Measurements from ENCODE around the gene FXYD2. TPM values are rescaled to one million over a fixed set of nuclear protein-coding genes. Genes with fewer than 3 reads are reported as not detected.
A peak's percentile ranks its signal among the peaks of the same experiment; 100 is the strongest.

FXYD2 gene
- total RNA-seq, 4 donors from 2014 or later, result 1.2 TPM; not detected in 3

DNA sequence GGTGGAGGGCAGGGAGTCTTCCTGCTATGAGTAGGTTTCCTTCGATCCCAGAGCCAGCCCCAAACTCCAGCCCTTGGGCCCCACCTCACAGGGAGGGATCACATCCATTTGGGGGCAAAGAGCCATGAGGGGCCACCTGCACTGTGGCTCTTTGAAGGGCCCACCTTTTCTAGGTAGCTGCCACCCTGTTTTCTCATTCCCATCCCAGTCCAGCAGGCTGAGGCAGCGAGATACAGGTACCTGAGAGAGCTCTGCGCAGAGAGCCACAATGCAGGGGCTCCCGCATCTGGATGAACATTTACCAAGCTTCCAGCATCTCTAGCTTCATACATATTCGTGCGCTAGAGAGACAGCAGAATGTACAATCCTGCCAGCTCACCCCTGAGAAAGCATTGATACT is 35.6 kb upstream of the FXYD2 start:
- DNase-seq (ENCODE audit: low spot score in 2 of 2), result peak in 1 of 2 donors; percentile 70
- intact Hi-C loops (cut with DNase I; ENCODE audit: low total_unique reads), result no loop called here
- WGBS, 2 donors, result 81 to 89% methylated on average over 6 of the region's 6 CpGs
- TF ChIP-seq POLR2A (IDR thresholded peaks at IDR 0.05), result no peak
- TF ChIP-seq, protein P1, sequence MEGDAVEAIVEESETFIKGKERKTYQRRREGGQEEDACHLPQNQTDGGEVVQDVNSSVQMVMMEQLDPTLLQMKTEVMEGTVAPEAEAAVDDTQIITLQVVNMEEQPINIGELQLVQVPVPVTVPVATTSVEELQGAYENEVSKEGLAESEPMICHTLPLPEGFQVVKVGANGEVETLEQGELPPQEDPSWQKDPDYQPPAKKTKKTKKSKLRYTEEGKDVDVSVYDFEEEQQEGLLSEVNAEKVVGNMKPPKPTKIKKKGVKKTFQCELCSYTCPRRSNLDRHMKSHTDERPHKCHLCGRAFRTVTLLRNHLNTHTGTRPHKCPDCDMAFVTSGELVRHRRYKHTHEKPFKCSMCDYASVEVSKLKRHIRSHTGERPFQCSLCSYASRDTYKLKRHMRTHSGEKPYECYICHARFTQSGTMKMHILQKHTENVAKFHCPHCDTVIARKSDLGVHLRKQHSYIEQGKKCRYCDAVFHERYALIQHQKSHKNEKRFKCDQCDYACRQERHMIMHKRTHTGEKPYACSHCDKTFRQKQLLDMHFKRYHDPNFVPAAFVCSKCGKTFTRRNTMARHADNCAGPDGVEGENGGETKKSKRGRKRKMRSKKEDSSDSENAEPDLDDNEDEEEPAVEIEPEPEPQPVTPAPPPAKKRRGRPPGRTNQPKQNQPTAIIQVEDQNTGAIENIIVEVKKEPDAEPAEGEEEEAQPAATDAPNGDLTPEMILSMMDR (IDR thresholded peaks at IDR 0.05), result no peak
- no peak overlapping the region for H3K4me3 ChIP-seq (ENCODE audit: low read depth, poor library complexity, severe bottlenecking)

DNA sequence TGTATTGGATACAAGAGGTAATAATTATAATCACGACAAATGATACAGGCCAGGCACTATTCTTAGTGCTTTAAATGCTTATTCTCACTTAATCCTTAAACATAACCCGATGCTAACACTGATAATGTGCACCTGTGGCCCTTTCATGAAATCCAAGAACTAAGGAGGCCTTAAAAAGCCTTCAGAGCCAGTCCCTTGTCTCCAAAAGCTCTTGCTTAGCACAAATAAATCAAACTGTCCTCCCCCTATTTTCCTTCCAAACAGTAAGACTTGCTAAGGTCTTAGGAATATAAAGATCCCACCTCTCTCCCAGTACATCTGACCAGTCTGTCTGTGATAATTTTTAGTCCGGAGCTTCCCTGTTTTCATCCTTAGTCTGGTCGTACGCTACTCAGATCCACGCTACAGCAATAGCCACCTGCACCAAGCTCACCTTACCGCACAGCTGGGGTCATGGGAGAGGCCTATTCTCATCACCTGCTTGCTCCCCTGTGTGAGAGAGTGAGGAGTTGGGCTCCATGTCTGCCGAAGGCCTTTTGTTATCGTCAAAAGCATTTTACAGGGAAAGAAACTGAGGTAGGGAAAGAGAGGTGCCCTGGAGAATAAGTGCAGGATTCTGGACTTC is 35.1 kb upstream of the FXYD2 start:
- no peak overlapping the region for H3K4me3 ChIP-seq (ENCODE audit: low read depth, poor library complexity, severe bottlenecking)
- intact Hi-C loops (cut with DNase I; ENCODE audit: low total_unique reads), result no loop called here
- TF ChIP-seq, protein P1 (IDR thresholded peaks at IDR 0.05), result no peak
- TF ChIP-seq POLR2A (IDR thresholded peaks at IDR 0.05), result no peak
- DNase-seq (ENCODE audit: low spot score in 2 of 2), result no peak
- WGBS, 2 donors, result 83 to 84% methylated on average over 9 of the region's 9 CpGs

DNA sequence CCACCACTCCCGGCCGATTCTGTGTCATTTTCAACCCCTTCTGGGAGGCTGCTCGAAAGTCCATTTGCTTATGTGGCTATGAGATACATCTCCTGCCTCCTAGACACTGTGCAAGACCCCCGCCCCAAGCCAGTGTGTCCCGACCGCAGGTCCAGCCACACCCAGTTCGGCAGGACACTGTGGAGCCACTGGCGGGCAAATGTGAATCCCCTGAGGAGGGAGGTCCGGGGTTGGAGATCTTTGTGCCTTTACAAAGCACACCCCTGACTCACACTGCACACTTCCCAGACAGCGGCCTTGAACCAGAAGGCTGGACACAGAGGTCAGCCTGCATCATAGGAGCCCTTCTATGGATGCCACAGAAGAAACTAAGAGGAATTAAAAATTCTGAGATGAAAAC is 34.5 kb upstream of the FXYD2 start:
- intact Hi-C loops (cut with DNase I; ENCODE audit: low total_unique reads), result no loop called here
- peak in 1 of 2 donors; percentile 56 for DNase-seq (ENCODE audit: low spot score in 2 of 2)
- TF ChIP-seq, protein P1 (IDR thresholded peaks at IDR 0.05), result no peak
- no peak for TF ChIP-seq POLR2A (IDR thresholded peaks at IDR 0.05)
- H3K4me3 ChIP-seq (ENCODE audit: low read depth, poor library complexity, severe bottlenecking), result no peak overlapping the region
- WGBS, 2 donors, result 82 to 91% methylated on average over 9 to 10 of the region's 10 CpGs

DNA sequence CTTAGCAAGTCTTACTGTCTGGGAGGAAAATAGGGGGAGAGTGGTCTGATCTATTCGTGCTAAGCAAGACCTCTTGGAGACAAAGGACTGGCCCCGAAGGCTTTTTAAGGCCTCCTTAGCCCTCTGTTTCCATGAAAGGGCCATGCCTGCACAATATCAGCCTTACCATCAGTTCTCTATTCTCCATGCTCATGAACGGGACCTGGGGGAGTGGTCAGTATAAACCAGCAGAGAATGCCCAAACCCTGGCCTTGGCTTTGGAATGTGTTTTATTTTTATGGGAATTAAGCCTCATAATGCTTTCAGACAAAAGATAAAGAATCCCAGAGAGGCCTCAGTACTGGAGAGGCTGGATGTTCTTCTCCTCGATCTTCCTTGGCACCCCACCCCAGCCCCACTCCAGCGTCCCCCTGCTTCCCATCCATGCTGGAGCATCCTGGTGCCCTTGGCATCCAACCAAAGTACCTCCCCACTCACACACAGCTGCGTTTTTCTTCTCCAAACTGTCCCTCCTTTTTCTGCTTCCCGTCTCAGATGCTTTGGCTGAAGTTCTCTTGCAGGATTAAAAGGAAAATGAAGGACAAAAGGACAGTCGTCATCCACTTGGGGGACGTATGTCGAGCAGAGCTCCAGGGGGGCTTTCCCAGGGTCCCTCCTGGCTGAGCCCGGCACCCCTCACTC is 33.3 kb upstream of the FXYD2 start:
- intact Hi-C loops (cut with DNase I; ENCODE audit: low total_unique reads), result no loop called here
- WGBS, 2 donors, result 73 to 75% methylated on average over 11 of the region's 11 CpGs
- peak in 1 of 2 donors; percentile 68 for DNase-seq (ENCODE audit: low spot score in 2 of 2)
- no peak for TF ChIP-seq POLR2A (IDR thresholded peaks at IDR 0.05)
- TF ChIP-seq, protein P1 (IDR thresholded peaks at IDR 0.05), result no peak
- H3K4me3 ChIP-seq (ENCODE audit: low read depth, poor library complexity, severe bottlenecking), result no peak overlapping the region

DNA sequence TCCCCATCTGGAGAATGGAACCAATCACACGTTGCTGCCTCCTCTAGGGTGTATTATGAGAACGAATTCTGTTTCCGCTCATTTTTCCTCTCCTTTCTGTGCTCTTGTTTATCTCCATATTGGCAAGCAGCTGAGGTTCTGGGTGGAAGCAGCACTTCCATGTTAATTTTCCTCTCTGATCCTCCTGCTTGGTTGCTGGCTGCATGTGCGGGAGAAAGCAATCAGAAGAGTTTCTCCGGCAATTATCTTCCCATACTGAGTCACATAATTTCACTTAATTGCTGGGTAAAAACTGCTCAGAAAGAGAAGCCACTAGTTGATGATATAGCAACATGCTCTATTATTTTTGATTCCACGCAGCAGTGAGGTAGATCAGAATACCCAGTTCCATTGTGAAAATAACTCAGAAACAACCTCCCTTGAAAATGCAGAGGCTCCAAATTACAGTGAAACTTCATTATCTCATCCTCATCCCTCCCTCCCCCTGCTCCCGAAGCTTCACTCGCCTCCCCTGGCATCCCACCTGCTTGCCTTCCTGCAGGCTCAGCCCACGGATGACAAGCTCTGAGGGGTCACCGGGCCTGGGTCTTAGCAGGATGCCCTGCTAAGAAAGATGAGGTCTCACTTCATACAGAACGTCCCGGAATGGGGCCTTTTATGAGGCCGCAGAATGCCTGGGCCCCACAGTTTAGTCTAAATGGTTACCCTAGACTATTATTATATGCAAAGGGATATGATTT is 31.5 kb upstream of the FXYD2 start:
- WGBS, 2 donors, result 89 to 90% methylated on average over 13 of the region's 13 CpGs
- peak in 1 of 2 donors; percentile 57 for DNase-seq (ENCODE audit: low spot score in 2 of 2)
- TF ChIP-seq, protein P1 (IDR thresholded peaks at IDR 0.05), result no peak
- TF ChIP-seq POLR2A (IDR thresholded peaks at IDR 0.05), result no peak
- intact Hi-C loops (cut with DNase I; ENCODE audit: low total_unique reads), result no loop called here
- H3K4me3 ChIP-seq (ENCODE audit: low read depth, poor library complexity, severe bottlenecking), result no peak overlapping the region

Measured in lower leg skin (tissue), 4 donors.